A673 (cell line): ENCODE measurements around the gene SSBP3.

Source experiments
- CTCF ChIP-seq: fragments of 300-800, 200-600 bp; sonication (generic); conservative IDR thresholded peaks from 2 replicates; pipeline ENCODE4 v1.5.1; 2017; ENCODE audit warnings: low read depth, mild to moderate bottlenecking, antibody characterized with exemption, low read length, moderate library complexity, mixed read lengths
- EZH2 ChIP-seq: fragments of 200-600 bp; sonication (generic); IDR thresholded peaks from 2 replicates; pipeline ENCODE4 v1.6.1; 2017; ENCODE audit warnings: borderline replicate concordance, low read depth, mild to moderate bottlenecking, mixed read lengths, antibody characterized with exemption, low read length; ENCODE audit not compliant: poor library complexity, severe bottlenecking

- no peak for TF ChIP-seq CTCF
- no peak for TF ChIP-seq EZH2
These were observed 184.9 kb downstream of the SSBP3 start for GRCh38 chr1:54221113-54221834.
